ENCODE measurements around the gene MON2. TPM values are rescaled to one million over a fixed set of nuclear protein-coding genes. Genes with fewer than 3 reads are reported as not detected.
A peak's percentile ranks its signal among the peaks of the same experiment; 100 is the strongest.

The MON2 gene
- total RNA-seq, 2 donors from 2014 or later: 99.4 to 129 TPM

DNA sequence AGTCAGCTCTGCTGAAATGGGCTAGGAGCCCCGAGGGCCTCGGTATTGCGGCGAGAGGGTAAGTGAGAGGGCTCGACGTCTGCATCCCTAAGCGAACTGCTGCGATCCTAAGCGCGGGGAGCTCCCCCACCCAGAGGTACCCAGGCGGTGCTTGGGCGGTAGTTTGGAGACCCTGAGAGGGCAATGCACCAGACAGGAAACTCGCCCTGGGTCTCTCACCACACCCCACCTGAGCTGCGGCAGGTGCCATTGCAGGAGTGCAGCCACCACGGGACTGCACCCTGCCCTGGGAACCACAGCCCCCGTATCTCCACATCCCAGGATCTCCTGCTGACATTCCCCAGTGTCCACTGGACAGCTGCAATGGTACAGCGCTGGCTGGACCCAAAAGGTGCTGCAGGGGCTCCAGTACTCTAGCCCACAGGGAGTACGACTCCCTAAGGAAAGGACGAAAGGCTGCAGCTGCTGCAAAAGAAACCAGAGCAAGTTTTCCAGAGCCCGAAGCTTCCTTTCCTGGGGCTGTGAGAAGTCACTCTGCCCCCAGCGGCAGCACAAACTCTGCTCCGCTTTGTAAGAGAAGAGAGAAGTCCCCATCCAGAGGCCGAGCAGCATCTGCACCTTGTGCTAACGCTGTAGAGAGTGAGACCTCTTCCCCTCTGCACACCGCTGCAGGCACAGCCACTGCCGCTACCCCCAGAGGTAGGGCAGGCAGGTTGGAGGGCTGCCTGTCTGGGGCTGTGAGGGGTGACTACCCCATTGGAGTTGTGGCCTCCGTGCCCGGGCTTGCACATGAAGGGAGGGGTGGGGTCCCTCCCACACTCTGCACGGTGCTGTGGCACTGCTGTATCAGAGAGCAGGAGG is 31.1 kb upstream of the MON2 start:
- TF ChIP-seq, protein P1, sequence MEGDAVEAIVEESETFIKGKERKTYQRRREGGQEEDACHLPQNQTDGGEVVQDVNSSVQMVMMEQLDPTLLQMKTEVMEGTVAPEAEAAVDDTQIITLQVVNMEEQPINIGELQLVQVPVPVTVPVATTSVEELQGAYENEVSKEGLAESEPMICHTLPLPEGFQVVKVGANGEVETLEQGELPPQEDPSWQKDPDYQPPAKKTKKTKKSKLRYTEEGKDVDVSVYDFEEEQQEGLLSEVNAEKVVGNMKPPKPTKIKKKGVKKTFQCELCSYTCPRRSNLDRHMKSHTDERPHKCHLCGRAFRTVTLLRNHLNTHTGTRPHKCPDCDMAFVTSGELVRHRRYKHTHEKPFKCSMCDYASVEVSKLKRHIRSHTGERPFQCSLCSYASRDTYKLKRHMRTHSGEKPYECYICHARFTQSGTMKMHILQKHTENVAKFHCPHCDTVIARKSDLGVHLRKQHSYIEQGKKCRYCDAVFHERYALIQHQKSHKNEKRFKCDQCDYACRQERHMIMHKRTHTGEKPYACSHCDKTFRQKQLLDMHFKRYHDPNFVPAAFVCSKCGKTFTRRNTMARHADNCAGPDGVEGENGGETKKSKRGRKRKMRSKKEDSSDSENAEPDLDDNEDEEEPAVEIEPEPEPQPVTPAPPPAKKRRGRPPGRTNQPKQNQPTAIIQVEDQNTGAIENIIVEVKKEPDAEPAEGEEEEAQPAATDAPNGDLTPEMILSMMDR (IDR thresholded peaks at IDR 0.05): peak; percentile 28 to 48 (median 40)
- TF ChIP-seq POLR2A (IDR thresholded peaks at IDR 0.05): peak in 1 of 3 donors; percentile 8
- peaks cover 17% of the 10 kb centered on the region for H3K4me1 ChIP-seq
- H3K9me3 ChIP-seq: no peaks in the 10 kb centered on the region
- H3K4me3 ChIP-seq: peak overlapping the region; percentile 21 to 25
- H3K36me3 ChIP-seq (replicated peaks in 1 of 2; ENCODE audit: insufficient read depth in 1 of 2, low read depth in 2 of 2): no peaks in the 10 kb centered on the region
- intact Hi-C loops (cut with DNase I): loop anchor here (5.0 kb wide), 1 partner anchor 362 kb away; no protein-coding TSS in a partner anchor
- DNase-seq (peak; percentile 54 to 70 (median 64)), ATAC-seq (peak; percentile 76)
- H3K27ac ChIP-seq: no peak overlapping the region
- WGBS, 2 donors: 1 to 2% methylated on average over 14 to 29 of the region's 29 CpGs
- H3K27me3 ChIP-seq: no peaks in the 10 kb centered on the region

DNA sequence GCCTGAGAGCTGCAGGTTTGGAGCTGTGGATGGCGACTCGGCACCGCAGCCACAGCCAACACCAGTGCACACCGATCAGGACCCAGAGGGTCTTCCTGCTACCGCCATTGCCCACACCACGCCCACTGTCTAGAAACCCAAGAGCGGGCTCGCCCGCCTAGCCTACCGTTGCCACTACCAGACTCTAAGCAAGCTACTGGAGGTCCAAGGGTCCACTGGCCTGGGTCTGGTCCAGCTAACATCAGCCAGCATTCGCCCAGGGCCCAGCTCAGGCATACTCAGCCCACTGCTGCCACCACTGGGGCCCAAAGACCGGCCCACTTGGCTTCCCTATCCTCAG is 30.5 kb upstream of the MON2 start:
- no peak overlapping the region for H3K4me3 ChIP-seq
- ATAC-seq (no peak), DNase-seq (no peak)
- H3K9me3 ChIP-seq: no peaks in the 10 kb centered on the region
- no peak for TF ChIP-seq POLR2A (IDR thresholded peaks at IDR 0.05)
- TF ChIP-seq, protein P1 (IDR thresholded peaks at IDR 0.05): no peak
- H3K27me3 ChIP-seq: no peaks in the 10 kb centered on the region
- WGBS, 2 donors: 72 to 89% methylated on average over 6 to 12 of the region's 12 CpGs
- peaks cover 17% of the 10 kb centered on the region for H3K4me1 ChIP-seq
- H3K36me3 ChIP-seq (replicated peaks in 1 of 2; ENCODE audit: insufficient read depth in 1 of 2, low read depth in 2 of 2): no peaks in the 10 kb centered on the region
- intact Hi-C loops (cut with DNase I): loop anchor here (5.0 kb wide), 1 partner anchor 361 kb away; no protein-coding TSS in a partner anchor
- no peak overlapping the region for H3K27ac ChIP-seq

DNA sequence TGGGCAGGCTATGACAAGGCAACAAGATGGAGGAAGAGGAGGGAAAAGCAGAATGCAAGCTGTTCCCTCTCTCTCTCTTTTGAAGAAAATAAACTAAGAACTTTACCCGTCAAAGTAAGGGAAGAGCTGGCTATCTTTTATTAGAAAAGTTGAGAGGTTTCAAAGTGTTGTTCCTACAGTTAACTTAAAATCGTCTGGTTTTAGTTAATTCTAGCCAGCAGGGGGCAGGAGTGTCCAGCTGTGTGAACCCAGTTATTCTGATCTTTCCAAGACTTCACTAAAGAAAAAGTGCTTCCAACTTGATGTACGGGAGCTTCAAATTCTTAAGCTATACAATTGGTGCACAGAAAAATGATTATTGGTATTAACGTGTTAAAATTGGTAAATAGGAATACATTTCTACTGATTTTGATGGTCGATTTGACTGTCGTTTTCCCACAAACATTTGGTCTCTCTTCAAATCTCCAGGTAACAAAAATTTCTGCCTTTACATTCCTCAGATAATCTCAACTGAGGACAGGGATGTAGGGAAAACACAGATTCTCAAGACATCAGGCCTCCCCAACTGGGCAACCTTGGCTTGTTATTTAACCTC is 28.4 kb upstream of the MON2 start:
- Histone ChIP-seq H3K27ac (no peak overlapping the region), H3K9me3 (no peaks in the 10 kb centered on the region), H3K36me3 (replicated peaks in 1 of 2; ENCODE audit: insufficient read depth in 1 of 2, low read depth in 2 of 2) (no peaks in the 10 kb centered on the region), H3K27me3 (no peaks in the 10 kb centered on the region), H3K4me3 (no peak overlapping the region), H3K4me1 (peaks cover 17% of the 10 kb centered on the region)
- no peak for TF ChIP-seq POLR2A (IDR thresholded peaks at IDR 0.05)
- TF ChIP-seq, protein P1 (IDR thresholded peaks at IDR 0.05): peak; percentile 47 to 76 (median 63)
- 5 to 6% methylated on average over 6 of the region's 6 CpGs for WGBS, 2 donors
- intact Hi-C loops (cut with DNase I): loop anchor here (5.0 kb wide), 1 partner anchor 359 kb away; no protein-coding TSS in a partner anchor
- peak; percentile 58 to 68 (median 64) for DNase-seq
- ATAC-seq: peak; percentile 56

DNA sequence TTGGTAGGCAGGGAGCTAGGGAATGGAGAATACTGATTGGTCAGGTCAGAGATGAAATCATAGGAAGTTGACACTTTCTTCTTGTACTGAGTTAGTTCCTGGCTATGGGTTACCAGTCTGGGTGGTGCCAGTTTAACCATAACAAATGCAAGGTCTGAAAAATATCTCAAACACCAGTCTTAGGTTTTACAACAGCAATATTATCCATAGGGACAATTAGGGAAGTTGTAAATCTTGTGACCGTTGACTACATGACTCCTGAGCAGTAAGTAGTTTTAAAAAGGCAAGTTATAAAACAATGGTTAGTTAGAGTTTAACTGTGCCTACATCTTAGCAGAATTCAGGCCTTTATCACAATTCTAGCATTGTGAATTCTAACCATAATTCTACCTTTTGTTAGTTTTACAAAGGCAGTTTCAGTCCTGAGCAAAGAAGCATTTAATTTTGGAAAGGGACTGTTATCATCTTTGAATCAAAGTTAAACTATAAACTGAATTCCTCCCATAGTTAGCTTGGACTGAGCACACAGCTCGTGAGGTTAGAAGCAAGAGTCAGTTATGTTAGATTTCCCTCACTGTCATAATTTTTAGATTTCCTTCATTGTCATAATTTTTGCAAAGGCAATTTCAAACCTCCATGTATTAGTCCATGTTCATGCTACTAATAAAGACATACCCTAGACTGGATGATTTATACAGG is 19.7 kb upstream of the MON2 start:
- H3K27ac ChIP-seq: no peak overlapping the region
- no peak for DNase-seq
- no peaks in the 10 kb centered on the region for H3K9me3 ChIP-seq
- WGBS, 2 donors: 38 to 57% methylated on average over 2 of the region's 2 CpGs
- H3K4me1 ChIP-seq: no peaks in the 10 kb centered on the region
- intact Hi-C loops (cut with DNase I): no loop called here
- H3K27me3 ChIP-seq: no peaks in the 10 kb centered on the region
- no peak for ATAC-seq
- no peaks in the 10 kb centered on the region for H3K36me3 ChIP-seq (replicated peaks in 1 of 2; ENCODE audit: insufficient read depth in 1 of 2, low read depth in 2 of 2)
- no peak for TF ChIP-seq POLR2A (IDR thresholded peaks at IDR 0.05)
- TF ChIP-seq, protein P1 (IDR thresholded peaks at IDR 0.05): no peak
- no peak overlapping the region for H3K4me3 ChIP-seq

Data from body of pancreas (tissue), 4 donors.